NCI-H748 (cell line): ENCODE measurements around the gene SOCS2.

Experiments
- DNase-seq: peaks from one replicate; lab custom pipeline; 2025; ENCODE audit not compliant: unreplicated experiment; lab: John Stamatoyannopoulos, UW

SOCS2 gene

DNA sequence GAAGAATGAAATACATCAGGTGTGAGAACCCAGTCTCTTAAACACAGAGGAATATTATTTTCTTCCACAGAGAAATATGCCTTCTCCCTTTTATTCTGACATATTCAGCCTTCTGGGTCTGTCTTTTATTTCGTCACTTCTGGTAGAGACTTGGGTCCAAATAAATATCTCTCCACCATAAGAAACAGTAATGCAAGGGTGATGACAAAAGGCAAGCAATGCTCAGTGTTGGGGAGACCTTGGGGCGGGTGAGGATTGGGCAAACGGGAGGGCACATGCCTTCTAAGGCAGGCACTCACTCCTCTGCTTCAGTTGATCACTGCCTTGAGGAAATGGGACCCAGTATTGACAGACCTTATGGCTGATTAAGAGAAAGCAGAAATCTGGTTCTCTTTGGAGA is 6.7 kb upstream of the SOCS2 start:
- DNase-seq, result no peak

DNA sequence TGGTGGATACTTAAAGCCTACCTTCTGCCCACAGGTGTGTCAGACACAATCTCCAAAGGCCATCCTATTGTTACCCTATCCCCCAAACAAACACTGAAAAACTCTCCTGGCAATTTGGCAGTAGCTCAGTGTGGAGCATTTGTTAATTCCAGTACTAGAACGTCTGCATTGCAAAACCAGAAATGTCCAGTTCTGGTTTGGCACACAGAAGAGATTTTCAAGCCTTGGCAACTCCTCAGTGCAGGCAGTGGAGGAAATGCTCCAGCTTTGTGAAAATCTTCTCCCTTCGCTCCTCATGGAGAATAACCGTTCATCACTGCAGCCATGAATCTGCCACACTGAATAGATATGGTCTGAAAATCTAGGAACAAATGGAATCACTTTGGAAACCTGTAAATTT is 5.3 kb upstream of the SOCS2 start:
- no peak for DNase-seq

DNA sequence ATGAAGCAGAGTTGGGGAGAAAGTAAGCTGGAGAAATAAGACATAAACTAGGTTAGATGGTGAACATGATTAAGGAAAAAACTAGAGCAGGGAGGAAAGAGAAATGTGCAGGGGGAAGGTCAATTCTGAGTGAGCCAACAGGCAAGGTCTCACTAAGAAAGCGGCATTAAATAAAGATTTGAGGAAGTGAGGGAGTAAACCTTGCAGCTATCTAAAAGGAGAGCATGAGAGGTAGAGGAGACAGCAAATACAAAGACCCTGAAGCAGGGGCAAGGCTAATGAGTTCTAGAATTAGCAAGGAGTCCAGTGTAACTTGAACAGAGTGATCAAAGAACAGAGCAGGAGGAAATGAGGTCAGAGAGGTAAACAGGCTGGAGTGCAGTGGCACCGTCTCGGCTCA is 4.4 kb upstream of the SOCS2 start:
- no peak for DNase-seq

DNA sequence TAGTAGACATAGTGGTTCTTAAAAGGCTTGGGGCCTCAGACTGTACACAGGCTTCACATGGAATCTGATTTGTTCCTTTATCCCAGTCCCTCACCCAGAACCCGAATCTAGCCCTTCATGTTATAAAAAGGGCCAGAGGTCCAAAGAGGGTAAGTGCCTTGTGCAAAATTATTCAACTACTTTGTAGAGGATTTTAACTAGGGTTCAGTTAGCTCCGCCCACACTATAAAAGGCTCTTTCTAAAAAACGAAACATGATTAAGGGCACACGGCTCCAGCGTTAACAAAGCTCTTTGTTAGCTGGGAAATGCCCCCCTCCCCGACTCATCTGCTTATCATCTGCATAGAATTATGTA is 3.2 kb upstream of the SOCS2 start:
- DNase-seq, result no peak

DNA sequence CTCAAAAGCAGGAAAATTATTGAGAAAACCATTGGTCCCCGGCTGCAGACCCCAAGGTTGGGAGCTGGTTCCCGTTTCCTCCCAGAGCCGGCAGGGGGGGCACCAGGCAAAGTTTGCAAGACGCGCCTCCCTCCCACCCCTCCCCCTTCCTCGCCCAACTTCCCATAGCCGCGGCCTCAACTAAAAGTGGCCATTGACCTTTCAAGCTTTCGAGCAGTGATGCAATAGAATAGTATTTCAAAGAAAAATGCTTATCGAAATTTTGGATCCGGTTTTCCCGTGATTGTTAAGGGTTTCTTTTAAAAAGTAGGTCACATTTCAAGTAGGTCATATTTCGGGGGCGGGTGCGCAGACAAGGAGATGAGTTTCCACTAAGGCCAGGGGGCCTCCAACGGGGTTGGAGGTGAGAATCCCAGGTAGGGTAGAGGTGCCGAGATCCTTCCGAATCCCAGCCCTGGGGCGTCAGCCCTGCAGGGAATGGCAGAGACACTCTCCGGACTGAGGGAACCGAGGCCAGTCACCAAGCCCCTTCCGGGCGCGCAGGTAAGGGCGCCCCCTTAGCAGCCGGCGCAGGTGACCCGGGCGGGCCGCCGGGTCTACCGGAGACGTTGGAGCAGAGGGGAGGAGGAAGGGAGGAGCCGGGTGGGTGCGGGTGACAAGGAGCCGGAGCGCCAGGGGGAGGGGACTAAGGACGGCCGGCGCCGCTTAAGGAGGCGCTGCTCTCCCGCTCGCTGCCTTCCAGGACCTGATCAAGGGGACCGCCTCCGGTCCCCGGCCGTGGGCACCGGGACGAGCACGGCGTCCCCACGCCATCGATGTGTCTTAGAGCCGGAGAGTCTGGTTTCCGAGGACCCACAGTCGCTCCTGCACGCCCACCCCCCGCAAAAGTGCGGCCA is 2.6 kb upstream of the SOCS2 start:
- DNase-seq, result peak; percentile 77

DNA sequence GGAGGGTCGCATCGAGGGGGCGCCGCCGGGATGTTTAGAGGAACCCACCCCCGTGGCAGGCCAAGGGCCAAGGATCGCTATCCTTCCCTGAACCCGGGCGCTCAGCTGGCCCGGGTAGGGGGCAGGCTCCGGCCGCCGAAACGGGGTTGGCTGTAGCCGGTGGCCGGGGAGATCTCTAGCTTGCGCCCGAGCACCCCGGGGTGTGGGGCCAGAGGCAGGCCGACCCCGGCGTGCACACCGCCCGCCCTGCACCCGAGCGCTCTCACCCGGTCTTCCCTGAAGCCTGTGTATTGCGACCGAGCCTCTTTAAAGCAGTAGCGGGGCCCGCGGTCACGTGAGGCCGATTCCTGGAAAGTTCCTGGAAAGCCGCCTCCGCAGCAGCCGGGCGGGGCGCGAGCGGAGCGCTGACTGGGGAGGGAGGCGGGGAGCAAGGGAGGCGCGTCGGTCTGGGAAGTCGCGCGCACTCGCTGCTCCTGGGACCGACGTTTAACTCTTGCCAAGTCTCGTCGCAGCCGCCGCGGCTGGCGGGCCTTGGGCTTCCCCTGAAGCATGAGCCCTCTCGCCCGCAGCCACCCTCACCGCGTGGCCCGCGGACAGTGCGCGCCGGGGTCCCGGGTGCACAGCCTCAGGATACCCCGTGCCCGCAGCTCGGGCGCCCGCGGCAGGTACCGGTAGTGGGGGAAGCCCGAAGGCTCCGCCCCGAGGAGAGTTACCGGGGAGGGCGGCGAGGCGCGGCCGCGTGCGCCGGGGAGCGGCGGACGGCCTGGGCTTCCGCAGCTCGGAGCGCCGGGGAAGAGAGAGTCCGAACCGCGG is 1.7 kb upstream of the SOCS2 start:
- peak; percentile 87 for DNase-seq

DNA sequence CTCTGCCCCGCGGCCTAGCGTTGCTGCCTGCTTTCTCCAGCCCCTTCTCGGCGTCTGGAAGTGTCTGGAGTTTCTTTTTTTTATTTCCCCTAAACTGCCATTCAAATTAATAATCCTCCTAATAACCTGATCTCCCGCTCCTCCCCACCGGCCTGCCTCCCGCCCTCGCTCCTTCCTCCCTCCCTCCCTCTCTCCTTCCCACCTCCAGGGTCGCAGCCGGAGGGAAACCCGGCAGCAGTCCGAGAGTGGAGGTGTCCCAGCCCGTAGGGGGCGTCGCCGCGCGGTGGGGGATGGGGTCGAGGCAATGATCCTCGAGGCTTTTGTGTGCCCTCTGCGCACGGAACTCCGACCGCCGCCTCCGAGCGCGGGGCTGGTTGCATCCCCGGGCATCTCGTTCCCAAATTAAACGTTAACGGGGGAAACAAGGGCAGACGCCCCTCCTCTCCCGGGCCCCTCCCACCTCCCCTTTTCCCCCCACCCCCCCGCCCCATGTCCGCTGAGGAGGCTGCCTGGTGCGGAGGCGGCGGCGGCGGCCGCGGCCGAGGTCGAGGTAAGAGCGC is 1.0 kb upstream of the SOCS2 start:
- DNase-seq, result peak; percentile 72

DNA sequence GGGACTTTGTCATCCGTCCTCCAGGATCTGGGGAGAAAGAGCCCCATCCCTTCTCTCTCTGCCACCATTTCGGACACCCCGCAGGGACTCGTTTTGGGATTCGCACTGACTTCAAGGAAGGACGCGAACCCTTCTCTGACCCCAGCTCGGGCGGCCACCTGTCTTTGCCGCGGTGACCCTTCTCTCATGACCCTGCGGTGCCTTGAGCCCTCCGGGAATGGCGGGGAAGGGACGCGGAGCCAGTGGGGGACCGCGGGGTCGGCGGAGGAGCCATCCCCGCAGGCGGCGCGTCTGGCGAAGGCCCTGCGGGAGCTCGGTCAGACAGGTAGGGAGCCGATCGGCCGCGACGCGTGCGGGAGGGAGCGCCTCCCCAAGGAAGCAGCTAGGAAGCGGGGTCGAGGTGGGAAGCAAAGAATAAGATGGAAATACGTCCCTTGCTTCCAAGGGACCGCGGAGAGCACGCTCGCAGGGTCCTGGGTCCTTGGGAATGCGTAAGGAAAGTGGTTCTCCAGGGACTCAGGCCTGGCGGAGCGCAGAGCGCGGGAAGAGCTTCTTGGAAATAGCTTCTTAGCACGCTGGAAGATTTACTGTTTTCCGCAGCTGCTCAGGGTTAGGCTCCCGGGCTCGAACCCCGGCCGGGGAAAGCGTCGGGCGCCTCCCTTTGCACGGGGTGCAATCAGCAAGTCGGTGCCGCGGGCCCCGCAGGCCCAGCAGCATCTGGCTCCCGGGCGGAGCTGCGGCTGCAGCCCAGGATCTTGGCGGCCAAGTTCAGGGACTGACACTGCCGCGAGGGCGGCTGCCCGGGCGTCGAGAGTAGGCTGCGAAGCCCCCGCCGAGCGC is 457 bp downstream of the SOCS2 start:
- DNase-seq, result peak; percentile 67

DNA sequence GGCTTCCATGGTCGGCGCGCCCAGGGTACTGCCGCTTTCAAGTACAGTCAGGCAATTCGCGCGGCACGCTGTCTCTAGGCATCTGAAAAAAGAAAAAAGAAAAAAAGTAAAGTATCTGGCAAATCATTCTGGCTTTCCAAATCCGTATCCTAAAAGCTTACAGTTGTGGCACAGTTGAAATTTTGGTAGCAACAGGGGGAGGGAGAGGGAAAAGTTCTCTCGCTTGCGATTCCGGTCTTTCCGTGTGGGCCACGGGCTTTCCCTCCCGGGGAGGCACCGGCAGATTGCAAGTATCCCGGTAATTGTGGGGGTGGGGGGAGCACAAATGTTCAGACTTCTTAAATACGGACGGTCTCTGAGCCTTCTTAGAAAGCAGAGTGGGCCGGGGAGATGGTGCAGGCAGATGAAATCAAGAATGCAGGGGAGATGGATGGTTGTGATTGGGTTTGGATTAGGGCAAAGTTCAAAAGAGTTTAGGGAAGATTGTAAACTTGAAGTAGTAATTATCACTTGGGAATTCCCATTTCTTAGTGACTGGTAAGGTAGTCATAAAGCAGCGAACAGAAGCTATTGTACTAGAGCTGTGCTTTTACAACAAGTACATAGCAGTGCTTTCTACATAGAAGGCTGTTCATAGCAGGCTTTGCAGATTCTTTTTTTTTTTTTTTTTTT is 1.2 kb downstream of the SOCS2 start:
- no peak for DNase-seq

DNA sequence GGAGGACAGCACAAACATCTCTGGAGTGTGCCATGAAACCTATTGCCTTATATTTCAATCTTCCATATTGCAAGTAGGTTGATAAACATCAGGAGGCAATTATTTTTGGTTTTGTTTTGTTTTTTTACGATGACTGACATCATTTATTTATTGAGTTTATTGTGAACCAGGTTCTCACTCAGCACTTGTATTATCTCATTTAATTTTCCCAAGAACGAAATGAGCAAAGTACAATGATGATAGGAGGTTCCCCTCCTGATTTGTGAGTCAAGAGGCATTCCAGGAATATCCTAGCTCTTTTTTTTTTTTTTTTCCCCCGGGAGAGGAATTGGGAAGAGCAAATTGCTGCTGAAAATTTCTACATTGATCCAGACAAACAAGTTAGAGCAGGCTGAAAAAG is 4.7 kb downstream of the SOCS2 start:
- DNase-seq, result no peak

DNA sequence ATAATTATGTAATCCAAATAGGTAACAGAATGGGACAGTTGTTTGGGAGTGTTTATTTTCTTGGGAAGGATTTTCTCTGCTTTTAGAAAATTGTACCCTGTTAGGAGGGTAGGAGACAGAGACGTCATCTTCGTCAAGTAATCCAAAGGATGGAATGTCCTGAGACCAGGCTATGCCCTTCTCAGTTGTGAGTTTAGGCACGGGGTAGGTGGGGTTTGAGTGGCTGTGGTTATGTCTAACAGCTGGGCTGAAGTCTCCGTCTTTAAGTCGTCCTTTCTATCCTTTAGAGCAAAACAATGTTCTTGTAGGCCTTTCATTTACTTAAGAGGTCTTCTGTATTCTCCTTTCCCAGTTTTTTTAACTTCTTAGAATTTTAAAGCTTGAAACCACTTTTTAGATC is 5.7 kb downstream of the SOCS2 start:
- DNase-seq, result no peak

DNA sequence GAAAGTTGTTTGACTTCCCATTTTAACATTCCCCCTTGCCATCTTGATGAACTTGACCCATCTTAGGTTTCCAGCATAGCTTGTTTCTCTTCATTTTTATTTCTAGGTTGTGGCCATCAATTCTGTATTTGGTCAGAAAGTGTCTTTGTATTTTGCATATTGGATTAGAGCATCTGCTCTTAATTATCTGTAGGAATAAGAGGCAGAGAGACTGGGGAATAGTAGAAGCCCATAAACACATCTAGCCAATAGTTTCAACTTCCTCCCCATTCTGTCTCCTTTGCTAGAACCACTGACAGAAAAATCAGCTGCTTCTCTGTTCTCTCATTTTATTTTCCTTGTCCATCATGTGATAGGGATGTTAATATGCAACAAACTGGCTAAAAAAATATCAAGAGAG is 8.2 kb downstream of the SOCS2 start:
- no peak for DNase-seq

DNA sequence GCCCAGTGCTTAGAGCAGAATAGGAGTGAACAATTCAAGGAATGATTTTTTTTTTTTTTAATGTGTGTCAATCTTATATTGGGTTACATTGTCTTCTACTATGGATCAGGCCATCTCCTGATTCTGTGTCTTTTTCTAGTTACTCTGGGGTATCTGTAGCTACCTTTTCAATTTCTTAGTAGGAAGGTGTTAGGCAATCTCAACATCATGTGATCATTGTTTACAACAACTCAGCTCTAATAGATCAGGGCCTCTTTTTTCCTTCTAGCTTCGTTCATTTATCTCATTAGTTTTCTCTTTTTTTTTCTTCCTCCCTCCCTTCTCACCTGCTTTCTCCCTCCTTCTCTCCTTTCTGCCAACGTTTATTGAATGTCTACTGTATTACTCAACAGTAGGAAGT is 8.9 kb downstream of the SOCS2 start:
- DNase-seq, result no peak

DNA sequence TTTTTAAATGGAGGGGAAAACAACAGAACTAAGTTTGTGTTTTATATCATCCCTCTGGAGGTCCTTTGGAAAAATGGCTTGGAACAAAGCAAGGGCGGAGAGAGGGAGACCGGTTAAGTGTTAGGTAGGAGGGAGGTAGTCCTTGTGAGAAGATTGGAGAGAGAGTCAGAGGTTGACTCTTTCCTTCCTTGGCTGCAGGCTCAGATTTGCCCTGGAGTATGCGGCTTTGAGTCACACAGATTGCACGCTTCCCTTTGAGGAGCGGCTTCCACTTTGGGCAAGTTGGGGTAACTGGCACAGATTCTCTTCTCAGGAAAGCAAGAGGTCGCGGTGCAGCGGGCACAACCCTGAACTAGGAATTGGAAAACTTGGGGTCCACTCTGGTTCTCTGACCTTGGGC is 9.9 kb downstream of the SOCS2 start:
- no peak for DNase-seq

DNA sequence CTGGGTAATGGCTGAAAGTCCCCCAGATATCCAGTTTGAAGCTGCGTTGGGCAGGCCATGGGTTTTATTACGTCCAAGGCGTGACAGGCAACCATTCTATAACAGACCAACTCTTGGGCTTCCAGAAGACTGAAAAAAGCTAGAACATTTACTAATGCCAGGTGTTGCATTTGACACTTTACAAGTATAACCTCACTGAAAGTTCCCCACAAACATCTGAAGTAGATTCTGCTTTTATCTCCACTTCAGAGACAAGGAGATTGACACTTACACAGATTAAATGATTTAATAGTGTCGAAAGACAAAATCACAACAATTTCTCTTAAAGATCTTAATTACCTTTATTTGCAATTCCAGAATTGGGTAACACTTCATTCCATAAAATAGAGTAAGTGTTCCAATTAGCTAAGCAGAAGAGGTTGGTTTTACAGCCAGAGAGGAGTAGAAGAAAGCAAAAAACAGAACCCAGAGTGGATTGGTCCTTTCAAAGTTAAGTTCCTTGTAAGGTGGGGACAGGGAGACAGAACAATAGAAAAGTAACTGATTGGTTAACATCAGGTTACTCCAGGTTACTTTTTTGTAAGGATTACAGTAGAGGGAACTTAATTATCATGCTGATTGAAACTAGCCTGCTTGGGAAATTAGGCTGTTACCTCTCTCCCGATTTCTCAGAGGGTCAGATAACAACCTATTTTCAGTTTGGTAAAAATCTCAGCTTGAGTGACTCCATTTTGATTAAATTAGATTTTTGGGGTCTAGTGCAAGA is 11.3 kb downstream of the SOCS2 start:
- no peak for DNase-seq

DNA sequence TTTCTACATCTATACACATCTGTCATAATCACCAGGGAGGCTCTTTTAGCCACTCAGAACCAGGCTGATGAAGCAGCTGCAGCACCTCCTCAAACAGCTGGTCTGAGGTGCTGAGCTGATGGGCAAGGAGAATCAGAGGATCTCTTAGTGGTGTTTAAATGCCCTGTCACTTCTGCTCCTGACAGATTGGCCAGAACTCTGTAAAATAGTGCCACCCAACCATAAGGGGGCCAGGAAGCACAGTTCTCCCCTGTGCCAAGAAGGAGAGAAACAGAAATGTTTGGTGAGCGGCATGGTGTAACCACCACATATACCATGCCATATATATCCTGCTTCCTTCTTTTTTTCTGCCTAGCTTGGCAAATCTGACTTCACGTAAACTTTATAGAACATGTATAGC is 12.8 kb downstream of the SOCS2 start:
- no peak for DNase-seq

DNA sequence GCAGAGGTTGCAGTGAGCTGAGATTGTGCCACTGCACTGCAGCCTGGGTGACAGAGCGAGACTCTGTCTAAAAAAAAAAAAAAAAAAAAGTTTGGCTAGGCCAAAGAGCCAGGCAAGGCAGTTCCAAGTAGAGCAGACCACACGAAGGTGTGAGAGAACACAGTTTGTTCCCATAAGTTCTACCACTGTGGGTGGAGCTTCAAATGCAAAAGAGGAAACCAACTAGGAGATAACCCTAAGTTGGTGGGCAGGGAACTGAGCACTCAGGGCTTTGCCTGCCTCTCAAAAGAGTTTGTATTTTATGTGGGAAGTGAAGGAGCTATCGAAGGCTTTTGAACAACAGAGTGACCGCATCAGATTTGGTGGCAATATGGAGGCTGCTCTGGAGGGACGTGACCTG is 15.1 kb downstream of the SOCS2 start:
- DNase-seq, result no peak

DNA sequence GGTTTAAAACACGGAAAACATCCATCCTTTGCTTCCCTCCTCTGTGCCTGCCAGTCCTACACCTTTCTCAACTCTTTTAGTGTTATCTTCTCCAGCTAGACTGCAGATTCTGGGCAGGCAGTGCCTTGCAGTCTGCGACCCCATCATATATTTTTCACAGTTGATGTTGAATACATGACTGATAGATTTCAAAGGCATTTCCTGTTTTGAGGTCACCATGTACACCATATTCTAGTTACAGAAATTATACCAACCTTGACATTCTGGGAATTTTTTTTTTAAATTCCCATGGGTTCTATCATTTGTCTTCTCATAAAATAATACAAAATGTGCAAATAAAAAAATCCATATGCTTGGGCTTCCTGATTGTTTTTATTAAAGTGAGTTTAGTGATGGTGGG is 16.6 kb downstream of the SOCS2 start:
- no peak for DNase-seq

DNA sequence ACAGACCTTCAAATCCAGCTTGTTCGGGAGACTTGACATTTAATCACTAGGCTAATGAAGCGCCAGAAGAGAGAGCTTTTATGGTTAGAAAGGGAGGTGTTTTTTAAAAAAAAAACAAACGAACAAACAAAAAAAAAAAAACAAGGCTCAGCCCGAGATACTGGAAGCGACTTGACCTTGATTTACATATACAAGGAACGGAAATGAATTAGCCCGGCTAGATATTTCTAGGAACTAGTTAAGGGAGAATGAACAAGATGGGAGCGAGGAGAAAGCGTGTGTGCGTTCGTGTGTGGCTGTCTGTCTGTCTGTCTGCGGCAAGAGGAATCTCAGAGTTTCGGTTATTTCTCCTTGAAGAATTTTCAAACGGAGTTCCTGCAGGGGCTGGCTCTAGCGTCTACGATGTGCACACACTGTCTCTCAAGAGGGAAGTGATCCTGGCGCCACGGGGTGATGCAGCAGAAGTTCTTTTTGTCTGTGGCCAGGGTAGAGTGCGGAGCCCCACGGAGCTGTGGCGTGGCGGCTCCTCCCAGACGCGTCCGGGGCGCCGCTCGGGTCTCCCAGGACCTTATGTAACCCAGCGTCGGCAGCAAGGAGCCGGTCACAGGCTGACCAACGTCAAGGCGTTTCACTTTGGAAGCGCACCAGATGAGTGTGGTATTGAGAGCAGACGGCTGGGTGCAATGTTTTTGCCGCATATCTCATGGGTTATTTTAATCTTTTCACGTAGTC is 18.8 kb downstream of the SOCS2 start:
- peak; percentile 53 for DNase-seq
